K562 treated with DMSO at 1 percent for 4 hours (cell line): ENCODE measurements around the gene QPCTL. TPM values are rescaled to one million over a fixed set of nuclear protein-coding genes. Genes with fewer than 3 reads are reported as not detected.

Source experiments
- total RNA-seq: library from RNA; unstranded; fragments of 300-600 nt; gene quantifications from 2 replicates; pipeline ENCODE4 v1.2.3, GENCODE V29; 2022; ENCODE audit not compliant: insufficient read depth

QPCTL gene
- total RNA-seq: 22.5 and 31.7 TPM in 2 replicates

GRCh38 chr19:45692187-45693105, at the start of gene QPCTL:
QPCTL (plus strand) TSS chr19:45692666; CDS start chr19:45692704, 38 bp downstream.

GRCh38 chr19:45667620-45668341, 24.7 kb upstream of the QPCTL start, which contains the start of gene GIPR:
GIPR (plus strand) TSS chr19:45668221; CDS start chr19:45669521, 1,300 bp downstream.

GRCh38 chr19:45691516-45692186, 815 bp upstream of the QPCTL start, which contains the start of gene SNRPD2:
SNRPD2 (minus strand) TSS chr19:45691953; CDS start chr19:45691888, 65 bp downstream.

DNA sequence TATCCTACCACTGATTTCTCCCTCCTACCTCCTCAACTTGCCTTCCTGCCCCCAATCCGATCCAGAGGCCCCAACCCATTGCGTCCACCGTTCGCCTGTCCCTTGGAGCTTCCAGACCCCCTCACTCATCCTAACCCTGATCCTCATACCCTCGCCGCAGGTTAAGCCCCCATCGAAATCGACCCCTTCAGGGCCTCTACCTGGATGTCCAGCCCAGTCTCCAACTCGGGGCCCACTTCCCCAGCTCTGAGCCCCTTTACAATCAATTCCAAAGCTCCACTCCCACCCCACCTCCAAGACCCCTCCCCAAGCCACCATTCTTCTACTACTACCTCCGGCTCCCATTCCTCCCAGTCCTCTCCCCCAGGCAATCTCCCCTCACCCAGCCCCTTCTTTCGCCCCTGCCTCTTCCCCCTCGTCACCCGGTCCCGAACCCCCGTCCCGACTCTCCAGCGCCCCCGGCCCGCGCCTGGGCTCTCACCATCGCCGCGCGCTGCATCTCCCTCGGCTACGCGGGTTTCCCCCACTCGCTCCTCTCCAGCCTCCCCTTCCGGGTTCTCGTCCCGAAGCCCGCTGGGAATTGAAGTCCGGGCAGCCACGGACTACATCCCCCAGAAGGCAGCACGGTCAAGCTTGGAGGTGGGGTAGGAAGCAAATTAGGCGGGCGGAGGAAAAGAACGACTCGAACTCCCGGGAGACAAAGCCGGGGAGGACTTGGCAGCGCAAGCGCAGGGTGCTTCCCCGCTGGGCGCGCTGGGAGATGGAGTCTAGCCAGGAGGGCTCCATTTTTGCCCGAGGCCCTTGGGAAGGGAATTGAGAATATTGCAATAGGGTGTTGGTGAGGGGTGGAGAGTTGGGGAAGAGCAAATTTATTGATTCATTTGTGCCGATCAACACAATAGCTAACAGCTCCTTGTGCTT, 38.2 kb downstream of the QPCTL start, which contains the start of gene FBXO46:
Gene FBXO46 (minus strand): TSS at position 529 of the 921 bp plus-strand sequence. CDS start 17,401 bp downstream, outside the sequence.

DNA sequence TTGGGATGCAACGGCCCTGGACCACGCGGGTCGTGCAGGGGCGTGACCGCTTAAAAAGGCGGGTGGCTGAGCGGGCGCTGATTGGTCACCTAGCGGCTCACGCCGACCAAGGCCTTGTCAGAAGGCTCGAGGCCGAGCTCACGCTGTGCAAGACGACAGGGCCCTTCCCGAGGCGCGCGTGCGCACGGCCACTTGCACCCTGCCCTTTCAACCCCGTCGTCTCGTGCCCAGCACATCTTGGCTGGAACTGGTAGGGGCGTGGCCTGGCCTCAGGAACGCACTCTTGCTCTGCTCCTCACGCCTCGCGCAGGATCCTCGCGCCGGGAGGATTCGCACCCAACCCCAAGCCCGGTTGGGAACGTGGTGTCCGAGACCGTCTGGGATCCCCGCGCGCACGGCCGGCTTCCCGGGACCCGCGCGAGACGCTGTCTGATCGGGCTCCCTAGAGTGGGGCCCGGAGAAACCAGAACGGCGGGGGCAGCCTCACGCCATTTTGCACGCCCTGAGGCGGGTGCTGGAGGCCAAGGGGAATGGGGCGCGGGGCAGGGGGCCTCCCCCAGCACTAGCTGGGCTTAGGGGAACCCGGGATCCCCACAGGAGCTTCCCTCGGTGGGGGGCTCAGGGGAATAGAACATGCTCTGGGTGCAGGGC, 40.8 kb downstream of the QPCTL start, which contains the start of gene MEIOSIN:
Gene MEIOSIN (plus strand): TSS at position 280 of the 651 bp plus-strand sequence. CDS start 1,938 bp downstream, outside the sequence.

Other genes starting within 250 kb of the QPCTL start
- gene FOSB, start 224.7 kb upstream of the QPCTL start, total RNA-seq: 1.0 and 2.9 TPM in 2 replicates
- 56.5 and 60.3 TPM in 2 replicates for gene RTN2, start 195.6 kb upstream of the QPCTL start, total RNA-seq
- gene PPM1N, start 194.2 kb upstream of the QPCTL start, total RNA-seq: 12.6 and 14.2 TPM in 2 replicates
- gene VASP, start 185.2 kb upstream of the QPCTL start, total RNA-seq: 91.0 and 99.4 TPM in 2 replicates
- 5.3 and 15.5 TPM in 2 replicates for gene OPA3, start 107.9 kb upstream of the QPCTL start, total RNA-seq
- gene GPR4, start 90.5 kb upstream of the QPCTL start, total RNA-seq: not detected in 2 replicates
- 48.9 and 83.8 TPM in 2 replicates for gene EML2, start 53.3 kb upstream of the QPCTL start, total RNA-seq
- gene GIPR, start 24.4 kb upstream of the QPCTL start, total RNA-seq: 11.7 and 15.8 TPM in 2 replicates
- 823 and 893 TPM in 2 replicates for gene SNRPD2, start 713 bp upstream of the QPCTL start, total RNA-seq
- 16.7 TPM in 2 replicates for gene FBXO46, start 38.2 kb downstream of the QPCTL start, total RNA-seq
- 0.28 and 0.44 TPM in 2 replicates for gene MEIOSIN, start 40.8 kb downstream of the QPCTL start, total RNA-seq
- 18.3 and 23.1 TPM in 2 replicates for gene SIX5, start 76.6 kb downstream of the QPCTL start, total RNA-seq
- gene DMPK, start 89.8 kb downstream of the QPCTL start, total RNA-seq: 40.1 and 61.8 TPM in 2 replicates
- gene DMWD, start 100.2 kb downstream of the QPCTL start, total RNA-seq: 32.7 and 43.6 TPM in 2 replicates
- 0.44 and 1.2 TPM in 2 replicates for gene RSPH6A, start 122.6 kb downstream of the QPCTL start, total RNA-seq
- gene SYMPK, start 170.5 kb downstream of the QPCTL start, total RNA-seq: 85.7 and 90.4 TPM in 2 replicates
- gene FOXA3, start 171.7 kb downstream of the QPCTL start, total RNA-seq: 3.1 and 4.3 TPM in 2 replicates
- 40.4 and 41.9 TPM in 2 replicates for gene IRF2BP1, start 193.5 kb downstream of the QPCTL start, total RNA-seq
- 7.3 and 9.6 TPM in 2 replicates for gene MYPOP, start 209.9 kb downstream of the QPCTL start, total RNA-seq
- gene NANOS2, start 222.1 kb downstream of the QPCTL start, total RNA-seq: not detected in 2 replicates